HG03432 (cell line): ENCODE data around the gene CST4.
"Not testable (repeated sequence)": the region's sequence is repeated elsewhere in the genome, so short reads cannot be mapped to it uniquely, and the experiment has no call there.

Experiments used
- ATAC-seq: cut with Tn5 transposase; IDR thresholded peaks from one replicate; pipeline ENCODE4 v1.9.1; 2021; ENCODE audit warnings: mild to moderate bottlenecking, moderate library complexity; ENCODE audit not compliant: unreplicated experiment

The CST4 gene, protein sequence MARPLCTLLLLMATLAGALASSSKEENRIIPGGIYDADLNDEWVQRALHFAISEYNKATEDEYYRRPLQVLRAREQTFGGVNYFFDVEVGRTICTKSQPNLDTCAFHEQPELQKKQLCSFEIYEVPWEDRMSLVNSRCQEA

DNA sequence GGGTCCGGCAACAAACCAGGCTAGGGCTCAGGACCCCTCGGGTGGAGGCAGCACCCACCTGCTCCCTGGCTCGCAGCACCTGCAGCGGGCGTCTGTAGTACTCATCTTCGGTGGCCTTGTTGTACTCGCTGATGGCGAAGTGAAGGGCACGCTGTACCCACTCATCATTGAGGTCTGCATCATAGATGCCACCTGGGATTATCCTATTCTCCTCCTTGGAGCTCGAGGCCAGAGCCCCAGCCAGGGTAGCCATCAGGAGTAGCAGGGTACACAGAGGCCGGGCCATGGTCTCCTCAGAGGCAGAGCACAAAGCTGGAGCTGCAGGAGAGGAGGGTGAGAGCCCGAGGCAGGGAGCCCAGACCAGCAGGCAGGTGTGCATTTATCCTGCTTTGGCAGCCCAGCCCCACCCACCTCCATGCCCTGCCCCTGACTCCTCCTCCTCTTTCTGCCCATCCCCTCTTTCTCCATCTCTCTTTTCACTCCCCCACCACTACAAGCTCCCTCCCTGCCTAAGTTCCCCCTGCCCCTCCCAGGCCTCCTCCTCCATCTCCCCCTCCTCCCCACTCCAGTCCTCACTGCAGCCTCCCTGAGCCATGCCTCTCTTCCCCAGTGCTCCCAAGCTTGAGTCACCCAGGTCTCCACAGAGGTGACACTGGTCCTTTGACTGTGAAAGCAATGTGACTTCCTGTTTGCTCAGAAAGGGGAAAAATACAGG is at the start of gene CST4:
TSS of gene CST4 (minus strand) at position 355 of the 715 bp plus-strand sequence. CDS start at position 286, 69 bp downstream.
- ATAC-seq, result not testable (repeated sequence)

DNA sequence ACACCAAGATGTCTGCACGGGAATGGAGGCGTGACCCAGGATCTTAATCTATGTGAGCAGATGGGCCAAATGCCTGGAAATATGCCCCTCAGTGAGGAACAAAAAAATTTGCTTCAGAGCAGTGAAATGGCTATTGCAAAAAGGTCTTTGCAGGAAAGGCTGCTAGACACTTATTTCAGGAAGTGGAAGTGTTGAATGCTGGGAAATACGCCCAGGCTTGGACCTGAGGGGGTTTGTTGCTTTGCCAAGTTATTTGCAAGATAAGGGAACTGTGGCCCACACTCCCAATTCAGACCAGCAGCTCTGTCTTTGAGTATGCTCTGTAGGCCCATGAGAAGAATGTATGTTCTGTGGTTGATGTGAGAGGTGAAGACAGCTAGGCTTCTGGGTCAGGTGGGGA is 46.6 kb upstream of the CST4 start:
- not testable (repeated sequence) for ATAC-seq

DNA sequence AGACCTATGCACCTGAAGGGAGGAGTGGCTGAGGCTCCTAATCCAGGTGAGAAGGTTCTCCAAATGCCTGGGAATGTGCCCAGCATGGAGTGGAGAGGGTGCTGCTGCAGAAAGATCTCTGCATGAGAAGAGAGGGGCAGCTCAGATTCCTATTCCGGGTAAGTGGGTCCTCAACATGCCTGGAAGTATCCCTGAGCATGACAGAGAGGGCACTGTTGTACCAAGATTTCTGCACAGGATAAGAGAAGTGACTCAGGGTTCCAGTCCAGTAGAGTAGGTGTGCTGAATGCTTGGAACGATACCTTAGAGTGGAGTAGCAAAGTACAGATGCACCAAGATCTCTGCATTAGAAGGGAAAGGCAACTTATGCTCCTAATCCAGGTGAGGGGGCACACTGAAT is 46.1 kb upstream of the CST4 start:
- ATAC-seq, result not testable (repeated sequence)

DNA sequence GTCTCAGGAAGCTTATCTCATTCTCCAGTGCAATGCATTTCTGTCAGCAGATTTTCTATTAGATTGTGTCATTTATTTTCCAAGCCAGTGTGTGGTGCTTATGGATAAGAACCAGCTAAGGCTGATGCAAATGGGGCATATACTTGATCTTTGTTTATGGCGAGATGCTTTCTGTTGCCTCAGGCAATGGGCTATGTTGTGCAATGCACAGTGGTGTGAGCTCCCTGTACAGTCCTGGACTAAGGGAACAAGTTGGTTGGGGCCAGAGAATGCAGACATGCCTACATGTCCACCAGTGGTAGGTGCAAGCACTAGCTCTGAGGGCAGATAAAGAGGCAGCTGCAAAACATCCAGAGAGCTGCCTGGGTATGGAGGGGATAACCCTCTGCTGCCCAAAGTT is 45.6 kb upstream of the CST4 start:
- ATAC-seq, result not testable (repeated sequence)

DNA sequence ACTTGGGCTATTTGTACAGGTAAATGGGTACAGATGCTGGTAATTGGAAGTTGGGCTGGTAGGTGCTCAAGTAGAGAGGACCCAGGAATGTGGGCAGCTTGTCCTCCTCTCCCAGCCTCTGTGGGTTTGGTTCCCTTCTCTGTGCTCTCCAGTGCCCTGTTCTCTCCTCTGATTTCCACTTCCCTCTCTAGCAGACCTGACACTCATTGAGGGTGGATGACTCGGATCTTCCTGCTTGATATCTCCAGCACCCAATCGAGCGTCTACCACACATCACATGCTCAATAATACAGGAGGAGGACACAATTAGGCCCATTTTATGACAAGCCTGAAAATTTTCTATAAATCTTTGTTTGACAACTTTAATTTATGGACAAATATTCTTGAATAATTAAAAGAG is 38.2 kb upstream of the CST4 start:
- no peak for ATAC-seq

DNA sequence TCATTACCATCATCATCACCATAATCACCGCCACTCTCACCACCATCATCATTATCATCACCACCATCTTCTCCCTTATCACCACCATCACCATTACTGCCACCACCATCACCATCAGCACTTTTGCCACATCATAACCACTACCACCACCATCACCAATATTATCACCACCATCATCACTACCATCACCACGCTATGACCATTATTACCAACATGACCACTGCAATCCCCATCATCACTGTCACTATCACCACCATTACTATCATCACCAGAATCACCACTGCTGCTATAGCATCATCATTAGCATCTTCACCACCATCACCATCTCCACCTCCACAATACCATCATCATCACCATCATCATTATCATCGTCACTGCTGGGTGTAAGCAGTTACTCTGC is 36.3 kb upstream of the CST4 start:
- ATAC-seq, result no peak

DNA sequence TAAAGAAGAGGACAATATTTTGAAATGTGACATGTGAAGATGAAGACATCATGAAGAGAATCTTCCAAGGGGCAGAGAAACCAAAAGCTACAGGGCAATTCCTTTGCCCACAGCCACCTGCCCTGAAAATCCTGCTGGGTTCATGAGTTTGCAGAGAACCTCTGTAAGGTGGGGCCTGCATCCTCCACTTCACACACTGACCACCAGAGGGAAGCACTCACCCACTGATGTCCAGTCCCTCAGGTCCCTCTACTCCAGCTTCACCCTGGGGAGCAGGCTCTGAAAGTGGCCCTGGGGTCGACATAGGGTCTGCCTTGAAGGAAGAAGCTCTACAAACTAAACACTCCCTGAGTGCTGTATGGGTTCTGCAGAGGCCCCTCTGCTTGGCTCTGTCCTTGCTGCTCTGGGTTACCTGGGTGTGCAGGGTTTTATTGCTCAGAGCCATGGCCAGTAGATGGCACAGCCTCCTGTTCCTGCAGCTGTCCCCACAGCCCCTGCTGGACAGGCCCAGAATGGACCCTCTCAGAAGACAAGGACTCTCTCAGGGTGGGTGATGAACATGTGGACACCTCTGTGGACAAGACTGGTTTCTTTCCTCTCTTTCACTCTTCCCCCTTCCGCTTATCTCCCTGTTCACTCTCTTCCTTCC is 34.9 kb upstream of the CST4 start:
- ATAC-seq, result not testable (repeated sequence)

DNA sequence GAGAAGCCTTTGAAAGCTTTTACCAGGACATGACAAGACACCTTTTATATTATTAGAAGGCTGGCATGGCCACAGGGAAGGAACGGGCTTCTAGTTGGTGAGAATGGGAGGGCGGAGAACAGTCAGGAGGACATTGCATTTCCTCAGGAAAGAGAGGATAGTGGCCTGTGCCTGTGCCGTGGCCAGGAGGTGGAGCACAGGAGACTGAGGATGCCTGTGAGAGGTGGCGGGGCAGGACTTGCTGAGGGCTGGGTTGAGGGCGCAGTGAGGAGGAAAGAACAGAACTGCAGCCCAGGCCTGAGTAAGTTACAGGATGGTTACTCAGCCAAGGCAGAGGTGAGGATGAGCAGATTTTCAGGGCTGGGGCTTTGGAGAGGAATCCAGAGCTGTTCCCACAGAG is 34.0 kb upstream of the CST4 start:
- not testable (repeated sequence) for ATAC-seq

DNA sequence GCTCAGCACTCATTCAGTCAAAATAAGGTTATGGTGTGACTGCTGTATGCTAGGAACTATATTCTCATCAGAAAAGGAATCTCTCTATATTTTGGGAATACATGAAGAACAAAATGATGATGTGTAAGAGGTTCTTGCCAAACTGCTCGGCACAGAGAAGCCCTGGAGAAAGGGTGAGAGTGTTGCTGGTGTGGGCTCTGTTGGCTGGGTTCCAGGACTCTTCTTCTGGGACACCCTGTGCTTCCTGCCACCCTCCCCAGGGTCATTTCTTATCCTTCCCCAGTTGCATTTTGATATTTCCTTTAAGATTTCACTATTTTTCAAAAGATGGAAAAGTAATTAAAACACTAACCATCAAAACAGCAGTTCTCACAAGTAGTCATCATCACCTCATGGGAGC is 33.1 kb upstream of the CST4 start:
- no peak for ATAC-seq

DNA sequence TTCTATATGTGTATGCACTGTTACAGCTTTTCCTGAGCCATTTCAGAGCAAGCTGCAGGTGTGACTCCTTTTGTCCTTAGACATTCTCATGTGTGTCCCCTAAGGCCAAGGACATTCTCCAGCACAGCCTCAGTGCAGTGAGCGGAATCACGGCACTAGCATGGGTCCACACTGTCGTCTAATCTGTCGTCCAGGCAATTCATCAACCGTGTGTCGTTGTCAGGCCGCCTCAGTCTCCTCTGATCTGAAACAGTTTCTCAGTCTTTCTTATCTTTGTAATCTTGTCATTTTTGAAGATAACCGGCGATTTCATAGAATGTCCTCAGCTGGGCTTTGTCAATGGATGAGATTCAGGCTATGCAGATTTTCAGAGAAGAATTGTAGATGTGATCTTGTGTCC is 30.5 kb upstream of the CST4 start:
- not testable (repeated sequence) for ATAC-seq

DNA sequence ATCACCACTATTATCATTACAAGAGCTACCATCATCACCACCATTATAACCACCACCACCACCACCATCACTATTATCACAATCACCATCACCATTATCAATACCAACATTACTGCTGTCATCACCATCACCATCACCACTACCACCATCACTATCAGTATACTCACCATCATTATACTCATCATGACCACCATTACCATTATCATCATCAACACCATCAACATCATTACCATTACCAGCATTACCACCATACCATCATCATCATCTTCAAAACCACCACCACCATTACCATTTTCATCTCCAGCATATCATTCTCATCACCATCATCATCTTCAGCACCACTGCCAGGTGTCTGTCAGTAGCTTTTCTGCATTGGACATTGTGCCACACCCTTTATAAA is 22.9 kb upstream of the CST4 start:
- ATAC-seq, result not testable (repeated sequence)

DNA sequence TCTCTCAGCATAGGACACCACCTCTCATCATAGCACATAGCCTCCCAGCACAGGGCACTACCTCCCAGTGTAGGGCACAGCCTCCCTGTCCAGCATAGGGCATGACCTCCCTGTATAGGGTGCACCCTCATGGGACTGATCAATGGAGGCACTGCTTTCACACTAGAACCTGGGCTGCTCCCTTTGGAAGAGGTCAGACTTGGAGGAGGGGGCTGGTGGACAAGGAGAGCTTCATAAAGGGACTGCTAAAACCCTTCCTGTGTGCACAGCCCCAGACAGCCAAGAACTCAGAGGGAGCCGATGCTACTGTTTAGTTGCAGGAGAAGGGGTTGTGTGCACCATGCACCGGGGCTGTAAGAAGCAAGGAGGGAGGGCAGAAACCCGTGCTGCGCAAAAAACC is 21.9 kb upstream of the CST4 start:
- ATAC-seq, result no peak

DNA sequence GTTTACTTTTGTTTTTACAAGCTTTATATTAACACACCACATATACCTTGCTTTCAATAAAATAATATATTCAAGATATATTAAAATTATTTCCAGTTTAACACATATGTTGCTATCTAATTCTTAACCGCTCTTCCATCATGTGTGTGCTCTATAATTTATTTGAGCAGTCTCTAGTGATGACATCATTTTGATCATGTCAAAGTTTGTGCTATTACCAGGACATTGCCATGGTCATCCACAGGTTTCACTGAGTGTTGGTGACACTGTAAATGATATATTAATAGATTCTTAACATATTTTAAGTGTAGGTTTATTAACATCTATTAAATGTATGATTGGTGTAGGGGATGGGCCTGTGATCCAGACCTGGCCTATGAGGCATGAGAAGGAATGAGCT is 17.1 kb upstream of the CST4 start:
- ATAC-seq, result no peak

DNA sequence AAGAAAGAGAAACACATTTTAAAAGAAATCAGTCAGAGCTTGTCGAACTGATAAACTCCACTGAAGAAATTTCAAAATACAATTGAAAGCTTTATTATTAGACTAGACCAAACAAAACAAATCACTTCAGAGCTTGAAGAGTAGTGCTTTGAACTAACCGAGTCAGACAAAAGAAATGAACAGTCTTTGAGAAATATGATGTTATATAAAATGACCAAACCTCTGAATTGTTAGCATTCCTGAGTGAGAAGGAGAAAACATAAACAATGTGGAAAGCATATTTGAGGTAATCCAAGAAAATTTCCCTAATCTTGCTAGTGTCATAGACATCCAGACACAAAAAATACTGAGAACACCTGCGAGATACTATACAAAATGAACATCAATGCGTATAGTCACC is 13.2 kb upstream of the CST4 start:
- ATAC-seq, result no peak

DNA sequence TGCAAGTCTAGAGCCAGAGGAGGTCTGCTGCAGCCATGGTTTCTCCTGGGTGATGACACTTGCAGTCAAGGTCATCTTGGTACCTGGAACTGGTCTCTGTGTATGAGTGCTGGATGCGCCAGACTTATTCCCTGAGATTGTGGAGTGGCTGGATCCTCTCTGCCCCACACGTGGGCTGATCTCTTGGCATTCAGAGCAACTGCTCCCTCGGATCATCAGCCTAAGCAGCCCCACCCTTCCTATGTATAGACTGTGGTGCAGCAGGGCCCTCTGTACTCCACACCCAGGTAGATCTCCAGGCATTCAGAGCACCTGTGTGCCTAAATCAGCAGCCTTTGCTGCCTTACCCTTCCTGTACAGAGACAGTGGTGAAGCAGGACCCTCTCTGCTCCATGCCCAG is 12.1 kb upstream of the CST4 start:
- ATAC-seq, result no peak

DNA sequence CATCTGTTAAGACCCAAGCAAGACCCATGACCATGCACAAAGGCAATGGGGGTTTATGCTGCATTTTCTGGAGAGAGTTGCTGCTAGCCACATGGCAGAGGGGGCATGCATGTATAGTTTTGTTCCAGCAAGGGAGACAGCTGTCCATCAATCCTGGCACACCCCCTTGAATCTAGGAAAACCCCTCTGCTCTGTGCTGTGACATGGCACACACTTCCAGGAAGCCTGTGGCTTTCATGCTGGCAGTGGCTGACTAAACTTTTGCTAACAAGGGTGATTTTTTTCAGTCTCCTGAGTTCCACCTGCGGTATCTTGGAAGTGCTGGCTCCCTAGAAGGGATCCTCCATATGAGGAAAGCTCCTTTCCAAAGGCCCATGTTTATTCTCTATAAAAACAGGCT is 9.1 kb upstream of the CST4 start:
- no peak for ATAC-seq

DNA sequence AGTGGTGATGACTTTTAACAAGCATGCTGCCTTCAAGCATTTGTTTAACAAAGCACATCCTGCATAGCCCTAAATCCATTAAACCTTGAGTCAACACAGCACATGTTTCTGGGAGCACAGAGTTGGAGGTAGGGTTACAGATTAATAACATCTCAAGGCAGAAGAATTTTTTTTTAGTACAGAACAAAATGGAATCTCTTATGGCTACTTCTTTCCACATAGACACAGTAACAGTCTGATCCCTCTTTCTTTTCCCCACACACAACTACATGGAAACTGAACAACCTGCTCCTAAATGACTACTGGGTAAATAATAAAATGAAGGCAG is 6.2 kb upstream of the CST4 start:
- not testable (repeated sequence) for ATAC-seq

DNA sequence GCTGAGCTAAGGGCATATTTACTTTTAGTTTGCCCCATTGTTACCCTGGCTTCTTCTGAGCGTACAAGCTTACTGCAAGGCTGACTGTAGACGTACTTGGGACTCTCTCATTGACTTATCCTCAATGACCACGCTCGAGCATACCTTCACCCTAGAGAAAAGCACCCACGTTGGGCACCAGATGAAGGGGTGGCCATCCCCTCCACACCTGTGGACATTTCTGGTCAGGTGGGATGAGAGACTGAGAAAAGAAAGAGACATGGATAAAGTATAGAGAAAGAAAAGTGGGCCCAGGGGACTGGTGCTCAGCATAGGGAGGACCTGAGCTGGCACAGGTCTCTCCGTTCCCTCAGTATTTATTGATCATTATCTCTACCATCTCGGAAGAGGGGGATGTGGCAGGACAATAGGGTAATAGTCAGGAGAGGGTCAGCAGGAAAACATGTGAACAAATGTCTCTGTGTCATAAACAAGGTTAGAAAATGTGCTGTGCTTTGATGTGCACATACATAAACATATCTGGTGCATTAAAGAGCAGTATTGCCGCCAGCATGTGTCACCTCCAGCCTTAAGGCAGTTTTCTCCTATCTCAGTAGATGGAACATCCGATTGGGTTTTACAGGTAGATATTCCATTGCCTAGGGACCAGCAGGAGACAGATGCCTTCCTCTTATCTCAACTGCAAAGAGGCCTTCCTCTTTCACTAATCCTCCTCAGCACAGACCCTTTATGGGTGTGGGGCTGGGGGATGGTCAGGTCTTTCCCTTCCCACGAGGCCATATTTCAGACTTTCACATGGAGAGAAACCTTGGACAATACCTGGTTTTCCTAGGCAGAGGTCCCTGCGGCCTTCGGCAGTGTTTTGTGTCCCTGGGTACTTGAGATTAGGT is 5.6 kb upstream of the CST4 start:
- ATAC-seq, result not testable (repeated sequence)

DNA sequence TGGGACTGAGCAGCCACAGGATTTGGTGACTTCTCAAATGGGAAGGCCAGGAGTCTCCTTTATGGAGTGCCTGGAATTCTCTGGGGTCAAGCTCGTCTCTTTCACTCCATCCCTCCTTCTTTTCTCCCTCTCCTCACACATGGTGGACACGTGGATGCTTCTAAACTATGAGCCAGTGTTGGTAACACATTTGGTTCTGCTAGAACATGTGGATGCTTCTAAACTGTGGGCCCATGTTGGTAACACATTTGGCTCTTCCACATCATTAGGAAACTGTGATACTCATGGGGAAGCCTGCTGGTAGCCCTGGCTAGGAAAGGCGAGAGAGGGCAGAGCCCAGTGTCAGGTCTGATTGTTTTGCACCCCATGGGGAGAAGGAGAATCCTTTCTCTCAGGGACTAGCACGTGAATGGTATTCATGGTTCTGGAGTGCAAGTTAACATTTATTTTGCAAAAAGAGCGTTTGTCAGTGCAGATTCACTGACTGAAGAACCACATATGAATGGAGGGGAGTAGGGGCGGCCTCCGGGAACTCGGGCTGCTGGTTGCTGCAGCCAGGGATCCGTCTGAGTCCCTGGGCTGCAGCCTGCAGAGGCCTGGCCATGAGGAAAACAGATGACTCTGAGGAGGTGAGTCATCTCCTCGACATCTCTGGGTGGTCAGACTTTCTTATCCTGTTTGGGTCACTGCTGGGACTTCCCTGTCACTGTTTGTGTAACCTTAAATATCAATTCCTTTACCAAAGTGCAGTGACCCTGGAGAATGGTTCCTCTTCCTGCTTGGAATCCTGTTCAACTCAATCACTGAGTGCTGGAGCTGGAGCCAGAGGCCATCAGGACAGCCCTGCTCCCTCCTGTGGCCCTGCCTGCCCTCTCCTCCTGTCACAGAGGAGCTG is 4.1 kb upstream of the CST4 start:
- peak; percentile 56 for ATAC-seq

DNA sequence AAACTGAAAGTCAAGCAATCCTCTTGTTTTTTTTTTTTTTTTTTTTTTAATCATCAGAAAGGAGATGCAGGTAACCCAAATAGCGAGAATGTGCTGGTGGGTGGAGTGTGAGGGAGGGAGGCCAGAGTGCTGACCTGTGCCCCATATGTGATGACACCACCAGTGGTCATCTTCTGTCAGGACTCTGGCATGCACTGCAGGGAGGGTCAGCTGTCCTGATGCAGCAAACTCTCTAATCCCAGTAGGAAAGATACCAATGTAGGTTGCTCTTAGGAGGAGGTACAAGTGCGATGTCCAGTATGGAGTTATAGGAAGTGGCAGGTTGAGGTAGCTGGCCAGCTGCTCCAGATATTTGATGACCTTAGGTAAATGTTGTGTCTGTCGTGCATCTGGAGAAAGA is 2.8 kb upstream of the CST4 start:
- ATAC-seq, result no peak
